ENCODE data around the gene DELE1. TPM values are rescaled to one million over a fixed set of nuclear protein-coding genes. Genes with fewer than 3 reads are reported as not detected.

Gene DELE1
- total RNA-seq, 4 donors from 2014 or later, result 38.8 to 92.3 (median 62.5) TPM

DNA sequence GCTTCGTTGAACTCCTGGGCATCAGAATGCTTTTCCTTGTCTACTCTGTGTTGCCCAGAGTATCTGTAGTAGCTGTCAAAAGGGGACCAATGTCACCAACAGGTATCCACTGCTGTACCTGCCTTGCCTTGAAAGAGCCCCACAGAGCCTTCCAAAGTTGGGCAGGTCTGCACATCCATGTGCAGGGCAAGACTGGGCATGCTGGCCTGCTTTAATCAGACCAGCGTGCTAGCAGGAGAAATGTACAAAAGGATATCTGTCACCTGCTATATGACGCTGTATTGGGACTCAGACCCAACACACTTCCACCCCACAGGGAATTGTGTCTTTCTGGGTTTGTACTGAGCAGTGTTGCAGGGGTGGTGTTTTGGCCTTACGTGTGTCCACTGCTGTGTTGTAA is 11.9 kb downstream of the DELE1 start:
- ATAC-seq, result no peak
- TF ChIP-seq EP300 (IDR thresholded peaks at IDR 0.05) (no peak), POLR2AphosphoS5 (IDR thresholded peaks at IDR 0.05) (no peak), POLR2A (IDR thresholded peaks at IDR 0.05) (no peak)
- TF ChIP-seq, protein P1, sequence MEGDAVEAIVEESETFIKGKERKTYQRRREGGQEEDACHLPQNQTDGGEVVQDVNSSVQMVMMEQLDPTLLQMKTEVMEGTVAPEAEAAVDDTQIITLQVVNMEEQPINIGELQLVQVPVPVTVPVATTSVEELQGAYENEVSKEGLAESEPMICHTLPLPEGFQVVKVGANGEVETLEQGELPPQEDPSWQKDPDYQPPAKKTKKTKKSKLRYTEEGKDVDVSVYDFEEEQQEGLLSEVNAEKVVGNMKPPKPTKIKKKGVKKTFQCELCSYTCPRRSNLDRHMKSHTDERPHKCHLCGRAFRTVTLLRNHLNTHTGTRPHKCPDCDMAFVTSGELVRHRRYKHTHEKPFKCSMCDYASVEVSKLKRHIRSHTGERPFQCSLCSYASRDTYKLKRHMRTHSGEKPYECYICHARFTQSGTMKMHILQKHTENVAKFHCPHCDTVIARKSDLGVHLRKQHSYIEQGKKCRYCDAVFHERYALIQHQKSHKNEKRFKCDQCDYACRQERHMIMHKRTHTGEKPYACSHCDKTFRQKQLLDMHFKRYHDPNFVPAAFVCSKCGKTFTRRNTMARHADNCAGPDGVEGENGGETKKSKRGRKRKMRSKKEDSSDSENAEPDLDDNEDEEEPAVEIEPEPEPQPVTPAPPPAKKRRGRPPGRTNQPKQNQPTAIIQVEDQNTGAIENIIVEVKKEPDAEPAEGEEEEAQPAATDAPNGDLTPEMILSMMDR (IDR thresholded peaks at IDR 0.05), result no peak
- Histone ChIP-seq H3K4me1 (peaks cover 0 to 7% (median 0%) of the 10 kb centered on the region in 3 donors), H3K9me3 (no peaks in the 10 kb centered on the region), H3K27ac (no peak overlapping the region), H3K4me3 (no peak overlapping the region), H3K36me3 (peaks cover 0 to 96% of the 10 kb centered on the region in 2 donors), H3K27me3 (no peaks in the 10 kb centered on the region)
- WGBS, 2 donors (ENCODE audit: low coverage in 1 of 2), result 76 to 92% methylated on average over 3 to 4 of the region's 4 CpGs

DNA sequence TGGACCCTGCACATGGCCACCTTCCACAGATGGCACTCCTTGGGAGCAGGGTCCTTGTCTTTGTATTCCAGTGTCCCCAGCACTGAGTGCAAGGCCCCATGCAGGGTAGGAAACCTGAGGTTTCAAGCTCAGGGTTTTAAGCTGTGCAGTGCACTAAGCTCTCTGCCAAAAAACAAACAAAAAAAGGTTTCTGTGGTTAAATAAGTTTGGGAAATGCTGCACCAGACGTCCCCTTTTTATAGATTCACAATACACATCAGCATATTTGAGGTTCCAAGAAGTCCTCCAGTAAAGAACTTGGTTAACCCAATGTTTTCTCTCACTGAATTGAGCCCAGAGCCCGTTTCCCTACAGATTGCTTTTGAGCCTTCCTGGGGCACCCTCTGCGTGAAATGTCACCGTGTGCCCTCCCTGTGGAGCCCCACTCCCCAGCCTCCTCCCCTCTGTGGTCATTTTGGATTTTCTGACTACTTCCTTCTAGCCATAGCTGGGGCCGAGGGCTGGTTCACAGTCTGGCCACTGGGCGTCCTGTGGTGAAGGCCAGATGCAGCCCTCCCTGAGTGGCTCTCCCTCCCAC is 17.1 kb downstream of the DELE1 start:
- 42 to 61% methylated on average over 4 to 6 of the region's 6 CpGs for WGBS, 2 donors (ENCODE audit: low coverage in 1 of 2)
- H3K27ac ChIP-seq, result peak overlapping the region in 3 of 4 donors; percentile 22 to 44 (median 43)
- TF ChIP-seq POLR2A (IDR thresholded peaks at IDR 0.05) (no peak), EP300 (IDR thresholded peaks at IDR 0.05) (no peak), POLR2AphosphoS5 (IDR thresholded peaks at IDR 0.05) (no peak)
- TF ChIP-seq, protein P1 (IDR thresholded peaks at IDR 0.05), result no peak
- H3K36me3 ChIP-seq, result peaks cover 0 to 43% of the 10 kb centered on the region in 2 donors
- no peaks in the 10 kb centered on the region for H3K27me3 ChIP-seq
- ATAC-seq, result peak; percentile 27
- H3K4me3 ChIP-seq, result no peak overlapping the region
- H3K4me1 ChIP-seq, result peaks cover 0 to 27% (median 8%) of the 10 kb centered on the region in 3 donors
- no peaks in the 10 kb centered on the region for H3K9me3 ChIP-seq

DNA sequence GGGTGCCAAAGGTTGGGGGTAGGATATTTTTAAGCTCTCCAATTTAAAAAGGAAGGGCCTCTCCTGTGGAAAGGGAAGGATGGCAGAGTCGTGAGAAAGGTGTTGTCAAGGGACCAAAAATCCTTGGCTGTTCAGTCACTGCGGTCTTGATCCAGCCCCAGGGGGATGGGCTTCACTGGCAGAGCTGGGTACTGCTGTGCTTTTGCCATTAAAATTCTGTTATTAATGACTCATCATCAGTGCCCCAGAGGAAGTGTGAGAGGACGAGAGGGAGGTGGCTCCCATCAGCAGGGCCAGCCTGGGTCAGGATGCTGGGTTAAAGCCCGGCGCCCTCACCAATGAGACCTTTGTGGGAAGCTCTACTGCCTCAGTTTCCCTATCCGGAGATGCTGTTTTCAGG is 17.6 kb downstream of the DELE1 start:
- peak; percentile 43 for ATAC-seq
- 51 to 59% methylated on average over 4 to 6 of the region's 6 CpGs for whole genome bisulfite sequencing, 2 donors (ENCODE audit: low coverage in 1 of 2)
- no peaks in the 10 kb centered on the region for H3K27me3 ChIP-seq
- no peak overlapping the region for H3K4me3 ChIP-seq
- peaks cover 0 to 32% (median 9%) of the 10 kb centered on the region in 3 donors for H3K4me1 ChIP-seq
- peaks cover 0 to 38% of the 10 kb centered on the region in 2 donors for H3K36me3 ChIP-seq
- TF ChIP-seq POLR2AphosphoS5 (IDR thresholded peaks at IDR 0.05), result no peak
- TF ChIP-seq, protein P1 (IDR thresholded peaks at IDR 0.05), result no peak
- no peak for TF ChIP-seq EP300 (IDR thresholded peaks at IDR 0.05)
- no peak for TF ChIP-seq POLR2A (IDR thresholded peaks at IDR 0.05)
- H3K27ac ChIP-seq, result peak overlapping the region in 3 of 4 donors; percentile 22 to 44 (median 39)
- H3K9me3 ChIP-seq, result no peaks in the 10 kb centered on the region

DNA sequence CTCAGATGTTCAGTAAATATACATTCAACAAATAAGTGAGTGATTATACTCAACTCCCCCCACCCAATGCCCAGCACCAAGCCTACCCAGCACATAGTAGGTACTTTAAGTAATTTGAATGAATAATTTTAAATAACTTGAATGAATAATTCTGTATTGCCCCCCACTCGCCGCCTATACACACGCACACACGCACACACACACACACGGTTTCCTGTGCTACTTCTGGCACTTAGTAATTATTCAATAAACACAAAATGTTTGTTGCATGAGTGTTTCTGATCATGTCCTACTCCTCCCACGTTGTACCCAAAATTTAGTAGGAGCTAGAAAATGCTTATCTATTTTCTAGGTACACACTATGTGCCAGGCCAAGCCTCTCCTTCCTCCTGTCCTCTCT is 18.1 kb downstream of the DELE1 start:
- TF ChIP-seq POLR2A (IDR thresholded peaks at IDR 0.05) (no peak), EP300 (IDR thresholded peaks at IDR 0.05) (no peak), POLR2AphosphoS5 (IDR thresholded peaks at IDR 0.05) (no peak)
- TF ChIP-seq, protein P1 (IDR thresholded peaks at IDR 0.05), result no peak
- H3K36me3 ChIP-seq, result peaks cover 0 to 33% of the 10 kb centered on the region in 2 donors
- 77 to 93% methylated on average over 6 of the region's 6 CpGs for WGBS, 2 donors (ENCODE audit: low coverage in 1 of 2)
- no peaks in the 10 kb centered on the region for H3K27me3 ChIP-seq
- peaks cover 0 to 35% (median 9%) of the 10 kb centered on the region in 3 donors for H3K4me1 ChIP-seq
- H3K4me3 ChIP-seq, result no peak overlapping the region
- H3K9me3 ChIP-seq, result no peaks in the 10 kb centered on the region
- H3K27ac ChIP-seq, result peak overlapping the region in 3 of 4 donors; percentile 3 to 44 (median 22)
- no peak for ATAC-seq

Measured in gastroesophageal sphincter (tissue), 4 donors.